Liver (tissue), 9 donors: ENCODE results near the gene GRK1. TPM values are rescaled to one million over a fixed set of nuclear protein-coding genes. Genes with fewer than 3 reads are reported as not detected.

Experiments used
- DNase-seq: peaks from one replicate; pipeline ENCODE4 v3.0.0-alpha.2; 2017; ENCODE audit warnings: low spot score
- H3K27ac ChIP-seq, 2 donors: one replicate each; pipeline ENCODE4 v1.7.0; 2013; ENCODE audit warnings: inconsistent platforms in 2 of 2, low read length in 2 of 2, control low read depth in 1 of 2, low read depth in 1 of 2, mild to moderate bottlenecking in 1 of 2
- H3K27me3 ChIP-seq, 4 donors: one replicate each; pipeline versions ENCODE4 v1.6.1 to v1.7.0; 2013; ENCODE audit warnings: low read length in 3 of 4, inconsistent platforms in 1 of 4, mild to moderate bottlenecking in 1 of 4, moderate library complexity in 1 of 4; ENCODE audit not compliant: control insufficient read depth in 4 of 4, insufficient read depth in 4 of 4
- H3K36me3 ChIP-seq, 4 donors: one replicate each; pipeline versions ENCODE4 v1.6.1 to v1.7.0; 2013; ENCODE audit warnings: low read length in 3 of 4, mild to moderate bottlenecking in 3 of 4, low read depth in 1 of 4, moderate library complexity in 1 of 4; ENCODE audit not compliant: control insufficient read depth in 4 of 4, insufficient read depth in 3 of 4
- H3K4me1 ChIP-seq, 4 donors: one replicate each; pipeline versions ENCODE4 v1.6.1 to v1.7.0; 2013; ENCODE audit warnings: low read length in 3 of 4, mild to moderate bottlenecking in 3 of 4, moderate library complexity in 1 of 4; ENCODE audit not compliant: control insufficient read depth in 4 of 4, insufficient read depth in 4 of 4
- H3K4me3 ChIP-seq, 3 donors: one replicate each; pipeline versions ENCODE4 v1.6.1 to v1.7.0; 2013; ENCODE audit warnings: low read length in 3 of 3, control low read depth in 1 of 3, low read depth in 1 of 3, mild to moderate bottlenecking in 1 of 3
- H3K9ac ChIP-seq, 2 donors: one replicate each; pipeline ENCODE4 v1.7.0; 2013; ENCODE audit warnings: low read length in 2 of 2, mild to moderate bottlenecking in 2 of 2, moderate library complexity in 2 of 2, control low read depth in 1 of 2, low read depth in 1 of 2
- H3K9me3 ChIP-seq, 4 donors: one replicate each; pipeline versions ENCODE4 v1.6.1 to v1.7.0; 2013; ENCODE audit warnings: low read length in 3 of 4; ENCODE audit not compliant: control insufficient read depth in 4 of 4
- EGR1 ChIP-seq, 2 donors: IDR thresholded peaks; 2 replicates each; pipeline ENCODE4 v1.6.1; 2016 to 2018; ENCODE audit warnings: antibody characterized with exemption in 2 of 2, low read depth in 2 of 2
- FOXA1 ChIP-seq: IDR thresholded peaks from 2 replicates; pipeline ENCODE4 v1.6.1; 2016; ENCODE audit warnings: antibody characterized with exemption
- FOXA2 ChIP-seq: IDR thresholded peaks from 2 replicates; pipeline ENCODE4 v1.6.1; 2016; ENCODE audit warnings: antibody characterized with exemption
- GABPA ChIP-seq, 2 donors: IDR thresholded peaks in 1 of 2; conservative IDR thresholded peaks in 1 of 2; 2 replicates each; pipeline ENCODE4 v1.6.1; 2016; ENCODE audit warnings: antibody characterized with exemption in 2 of 2, mild to moderate bottlenecking in 1 of 2, moderate library complexity in 1 of 2
- HNF4A ChIP-seq, 2 donors: conservative IDR thresholded peaks; 2 replicates each; pipeline ENCODE4 v1.6.1; 2016; ENCODE audit warnings: antibody characterized with exemption in 2 of 2, mild to moderate bottlenecking in 2 of 2
- HNF4G ChIP-seq: IDR thresholded peaks from 2 replicates; pipeline ENCODE4 v1.6.1; 2016; ENCODE audit warnings: antibody characterized with exemption
- JUND ChIP-seq, 2 donors: IDR thresholded peaks; 2 replicates each; pipeline ENCODE4 v1.6.1; 2016; ENCODE audit warnings: antibody characterized with exemption in 2 of 2
- MAX ChIP-seq: IDR thresholded peaks from 2 replicates; pipeline ENCODE4 v1.6.1; 2016; ENCODE audit warnings: antibody characterized with exemption
- NR2F2 ChIP-seq: IDR thresholded peaks from 2 replicates; pipeline ENCODE4 v1.6.1; 2016; ENCODE audit warnings: antibody characterized with exemption
- RAD21 ChIP-seq, 2 donors: IDR thresholded peaks; 2 replicates each; pipeline ENCODE4 v1.6.1; 2016; ENCODE audit warnings: antibody characterized with exemption in 2 of 2, mild to moderate bottlenecking in 2 of 2
- REST ChIP-seq: IDR thresholded peaks from 2 replicates; pipeline ENCODE4 v1.6.1; 2016; ENCODE audit warnings: antibody characterized with exemption, mild to moderate bottlenecking
- RXRA ChIP-seq, 2 donors: IDR thresholded peaks; 2 replicates each; pipeline ENCODE4 v1.6.1; 2017 to 2018; ENCODE audit warnings: antibody characterized with exemption in 2 of 2, mild to moderate bottlenecking in 1 of 2
- SP1 ChIP-seq: IDR thresholded peaks from 2 replicates; pipeline ENCODE4 v1.6.1; 2018; ENCODE audit warnings: antibody characterized with exemption, mild to moderate bottlenecking
- TAF1 ChIP-seq: conservative IDR thresholded peaks from 2 replicates; pipeline ENCODE4 v1.6.1; 2016; ENCODE audit warnings: antibody characterized with exemption, mild to moderate bottlenecking
- YY1 ChIP-seq: IDR thresholded peaks from 2 replicates; pipeline ENCODE4 v1.6.1; 2016; ENCODE audit warnings: antibody characterized with exemption, mild to moderate bottlenecking
- ZBTB33 ChIP-seq: IDR thresholded peaks from 2 replicates; pipeline ENCODE4 v1.6.1; 2016; ENCODE audit warnings: antibody characterized with exemption
- WGBS: extraction: QIAGEN DNeasy Blood & Tissue Kit; methylation state at CpG from one replicate; pipeline ENCODE4 v1.1.7; 2013; 5-methylcytosine and 5-hydroxymethylcytosine counted together
- polyA plus RNA-seq, 2 donors: library from polyadenylated mRNA; stranded (reverse) in 1 of 2; unstranded in 1 of 2; fragments of 200-250 nt in 1 of 2; fragments of >200 nt in 1 of 2; fragmentation: Nextera tagmentation in 1 of 2; extraction: Ambion mirVana in 1 of 2; gene quantifications; one replicate each; pipeline versions ENCODE4 v1.2.1 to v1.2.3, GENCODE V29; 2013 to 2015
- total RNA-seq, 2 donors: library from RNA; depleted of rRNA; stranded (reverse); fragments of >200 nt; gene quantifications; one replicate each; pipeline ENCODE4 v1.2.3, GENCODE V29; 2014
- TF ChIP-seq, protein P1 (sequence below): IDR thresholded peaks from 2 replicates; pipeline ENCODE4 v1.6.1; 2016; ENCODE audit warnings: antibody characterized with exemption
- TF ChIP-seq, protein P2 (sequence below): fragments of 150-350 bp; IDR thresholded peaks from 2 replicates; pipeline ENCODE4 v1.5.1; 2017; ENCODE audit warnings: improper control_type of control experiment, low read depth, low read length; ENCODE audit not compliant: missing input control
- donor health status: healthy.
- donor health status: healthy.
- donor health status: healthy.
- donor health status: healthy.
- donor health status: healthy.

GRK1 gene
- total and polyA plus RNA-seq, 4 donors: 0.05 TPM; not detected in 3

GRCh38 chr13:113667771-113668490, 912 bp downstream of the GRK1 start:
- DNase-seq: no peak
- 91% methylated on average over 29 of the region's 29 CpGs for WGBS
- H3K27ac ChIP-seq: no peak overlapping the region

More at GRCh38 chr13:113667771-113668490, 912 bp downstream of the GRK1 start:
- Histone ChIP-seq H3K4me3 (no peak overlapping the region), H3K9ac (no peak overlapping the region), H3K4me1 (peaks cover 0 to 4% (median 0%) of the 10 kb centered on the region in 4 donors), H3K36me3 (no peaks in the 10 kb centered on the region), H3K9me3 (peaks cover 0 to 7% (median 1%) of the 10 kb centered on the region in 4 donors), H3K27me3 (peaks cover 0 to 7% (median under 1%) of the 10 kb centered on the region in 4 donors)
- TF ChIP-seq TAF1 (no peak), REST (no peak), YY1 (no peak), NR2F2 (no peak), EGR1 (IDR thresholded peaks at IDR 0.05; ENCODE audit: low read depth in 2 of 2) (no peak), GABPA (IDR thresholded peaks at IDR 0.05 in 1 of 2, conservative IDR thresholded peaks at IDR 0.05 in 1 of 2) (no peak), FOXA1 (no peak), RAD21 (IDR thresholded peaks at IDR 0.05) (no peak), MAX (no peak), ZBTB33 (no peak), HNF4A (conservative IDR thresholded peaks at IDR 0.05) (no peak), SP1 (no peak), JUND (IDR thresholded peaks at IDR 0.05) (no peak), HNF4G (no peak), FOXA2 (no peak), RXRA (IDR thresholded peaks at IDR 0.05) (no peak)
- TF ChIP-seq, protein P1, sequence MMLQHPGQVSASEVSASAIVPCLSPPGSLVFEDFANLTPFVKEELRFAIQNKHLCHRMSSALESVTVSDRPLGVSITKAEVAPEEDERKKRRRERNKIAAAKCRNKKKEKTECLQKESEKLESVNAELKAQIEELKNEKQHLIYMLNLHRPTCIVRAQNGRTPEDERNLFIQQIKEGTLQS: no peak
- TF ChIP-seq, protein P2, sequence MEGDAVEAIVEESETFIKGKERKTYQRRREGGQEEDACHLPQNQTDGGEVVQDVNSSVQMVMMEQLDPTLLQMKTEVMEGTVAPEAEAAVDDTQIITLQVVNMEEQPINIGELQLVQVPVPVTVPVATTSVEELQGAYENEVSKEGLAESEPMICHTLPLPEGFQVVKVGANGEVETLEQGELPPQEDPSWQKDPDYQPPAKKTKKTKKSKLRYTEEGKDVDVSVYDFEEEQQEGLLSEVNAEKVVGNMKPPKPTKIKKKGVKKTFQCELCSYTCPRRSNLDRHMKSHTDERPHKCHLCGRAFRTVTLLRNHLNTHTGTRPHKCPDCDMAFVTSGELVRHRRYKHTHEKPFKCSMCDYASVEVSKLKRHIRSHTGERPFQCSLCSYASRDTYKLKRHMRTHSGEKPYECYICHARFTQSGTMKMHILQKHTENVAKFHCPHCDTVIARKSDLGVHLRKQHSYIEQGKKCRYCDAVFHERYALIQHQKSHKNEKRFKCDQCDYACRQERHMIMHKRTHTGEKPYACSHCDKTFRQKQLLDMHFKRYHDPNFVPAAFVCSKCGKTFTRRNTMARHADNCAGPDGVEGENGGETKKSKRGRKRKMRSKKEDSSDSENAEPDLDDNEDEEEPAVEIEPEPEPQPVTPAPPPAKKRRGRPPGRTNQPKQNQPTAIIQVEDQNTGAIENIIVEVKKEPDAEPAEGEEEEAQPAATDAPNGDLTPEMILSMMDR: no peak
